OCI-LY7 (cell line): Measurements from ENCODE around the gene BHLHE40.

Experiments
- EZH2phosphoT487 ChIP-seq: fragments of 200-600 bp; sonication (generic); IDR thresholded peaks from 2 replicates; pipeline ENCODE4 v1.6.1; 2018; ENCODE audit warnings: low read depth, borderline replicate concordance, mild to moderate bottlenecking, mixed run types, antibody characterized with exemption, low read length, moderate library complexity, mixed read lengths
- TF ChIP-seq, protein P1 (sequence below): fragments of 200-600 bp; sonication (generic); conservative IDR thresholded peaks from 2 replicates; pipeline ENCODE4 v1.5.1; 2014; ENCODE audit warnings: mild to moderate bottlenecking, antibody characterized with exemption, low read length, moderate library complexity, mixed read lengths

GRCh38 chr3:5006755-5007202 is 27.5 kb downstream of the BHLHE40 start:
- TF ChIP-seq, protein P1, sequence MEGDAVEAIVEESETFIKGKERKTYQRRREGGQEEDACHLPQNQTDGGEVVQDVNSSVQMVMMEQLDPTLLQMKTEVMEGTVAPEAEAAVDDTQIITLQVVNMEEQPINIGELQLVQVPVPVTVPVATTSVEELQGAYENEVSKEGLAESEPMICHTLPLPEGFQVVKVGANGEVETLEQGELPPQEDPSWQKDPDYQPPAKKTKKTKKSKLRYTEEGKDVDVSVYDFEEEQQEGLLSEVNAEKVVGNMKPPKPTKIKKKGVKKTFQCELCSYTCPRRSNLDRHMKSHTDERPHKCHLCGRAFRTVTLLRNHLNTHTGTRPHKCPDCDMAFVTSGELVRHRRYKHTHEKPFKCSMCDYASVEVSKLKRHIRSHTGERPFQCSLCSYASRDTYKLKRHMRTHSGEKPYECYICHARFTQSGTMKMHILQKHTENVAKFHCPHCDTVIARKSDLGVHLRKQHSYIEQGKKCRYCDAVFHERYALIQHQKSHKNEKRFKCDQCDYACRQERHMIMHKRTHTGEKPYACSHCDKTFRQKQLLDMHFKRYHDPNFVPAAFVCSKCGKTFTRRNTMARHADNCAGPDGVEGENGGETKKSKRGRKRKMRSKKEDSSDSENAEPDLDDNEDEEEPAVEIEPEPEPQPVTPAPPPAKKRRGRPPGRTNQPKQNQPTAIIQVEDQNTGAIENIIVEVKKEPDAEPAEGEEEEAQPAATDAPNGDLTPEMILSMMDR: no peak
- TF ChIP-seq EZH2phosphoT487: no peak
